Astrocyte of the hippocampus (primary cell): ENCODE results near the gene OIP5.
"Not testable (repeated sequence)": the region's sequence is repeated elsewhere in the genome, so short reads cannot be mapped to it uniquely, and the experiment has no call there.

Source experiments
- DNase-seq: peaks from one replicate; pipeline ENCODE4 v3.0.0; 2011; ENCODE audit warnings: low read depth, low spot score

The OIP5 gene

DNA sequence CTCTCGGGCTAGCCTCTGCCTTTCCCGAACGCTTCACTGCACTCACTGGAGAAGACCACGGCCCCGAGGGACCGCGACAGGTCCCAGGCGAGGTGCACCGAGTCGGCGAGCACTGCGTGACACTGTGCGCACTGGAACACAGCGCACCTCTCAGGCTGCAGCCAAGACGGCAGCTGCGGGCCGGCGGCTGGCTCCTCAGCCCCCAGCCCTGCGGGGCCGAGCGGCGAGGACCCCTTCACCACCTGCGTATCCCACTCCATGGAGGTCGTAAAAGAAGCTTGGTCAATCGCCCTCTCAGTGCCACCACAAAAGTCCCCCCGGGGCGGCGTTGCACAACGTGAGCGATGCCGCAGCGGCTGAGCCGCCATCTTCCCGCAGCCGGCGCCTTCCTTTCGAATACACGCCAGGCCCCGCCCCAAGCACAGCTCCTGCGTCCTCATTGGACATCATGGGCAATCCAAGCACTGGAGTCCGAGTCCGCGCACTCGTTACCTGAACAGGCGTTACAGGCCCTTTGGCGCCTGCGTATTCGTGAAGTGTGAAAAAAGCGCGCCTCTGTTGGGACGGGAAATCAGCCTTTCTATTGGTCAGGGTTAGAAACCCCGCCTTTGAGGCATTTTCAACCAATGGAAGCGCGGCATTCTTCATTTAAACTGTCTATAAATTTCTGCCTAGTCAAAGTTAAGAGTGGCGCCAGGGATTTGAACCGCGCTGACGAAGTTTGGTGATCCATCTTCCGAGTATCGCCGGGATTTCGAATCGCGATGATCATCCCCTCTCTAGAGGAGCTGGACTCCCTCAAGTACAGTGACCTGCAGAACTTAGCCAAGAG lies at the start of gene OIP5, which contains the start of gene NUSAP1:
Gene OIP5, minus strand, starts transcription at position 398 of the 832 bp plus-strand sequence. Its CDS starts 30 bp downstream, at position 368.
Gene NUSAP1, plus strand, starts transcription at position 688 of the 832 bp plus-strand sequence. Its CDS starts 77 bp downstream, at position 765.
- peak; percentile 100 for DNase-seq

GRCh38 chr15:41377978-41378377 lies 45.6 kb upstream of the OIP5 start:
- DNase-seq: no peak

GRCh38 chr15:41367418-41367817 lies 35.0 kb upstream of the OIP5 start:
- no peak for DNase-seq

GRCh38 chr15:41354371-41354770 lies 22.0 kb upstream of the OIP5 start:
- DNase-seq: no peak

- no peak for DNase-seq
These were observed 17.8 kb upstream of the OIP5 start for GRCh38 chr15:41350057-41350717.

- DNase-seq: no peak
These were observed 14.8 kb upstream of the OIP5 start for GRCh38 chr15:41347236-41347635.

DNA sequence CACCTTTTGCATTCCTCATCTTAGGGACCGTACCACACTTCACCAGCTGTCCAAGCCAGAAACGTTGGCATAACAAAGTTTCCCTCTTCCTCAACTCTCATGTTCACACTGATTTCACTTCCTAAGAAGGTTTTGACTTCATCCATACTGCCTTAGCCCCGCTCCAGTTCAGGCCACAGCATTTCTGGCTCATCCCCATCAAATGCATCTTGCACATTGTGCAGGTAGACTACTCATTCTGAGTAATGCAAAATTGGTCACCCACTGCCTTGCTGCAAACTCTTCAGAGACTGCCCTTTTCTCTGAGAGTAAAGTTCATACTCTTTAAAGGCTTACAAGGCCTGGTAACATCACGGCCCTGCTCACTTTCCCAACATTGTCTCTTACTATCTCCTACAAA lies 9.1 kb upstream of the OIP5 start:
- DNase-seq: no peak

GRCh38 chr15:41340189-41340695 lies 7.9 kb upstream of the OIP5 start:
- no peak for DNase-seq

- DNase-seq: no peak
These were observed 5.5 kb upstream of the OIP5 start for GRCh38 chr15:41337631-41338522.

DNA sequence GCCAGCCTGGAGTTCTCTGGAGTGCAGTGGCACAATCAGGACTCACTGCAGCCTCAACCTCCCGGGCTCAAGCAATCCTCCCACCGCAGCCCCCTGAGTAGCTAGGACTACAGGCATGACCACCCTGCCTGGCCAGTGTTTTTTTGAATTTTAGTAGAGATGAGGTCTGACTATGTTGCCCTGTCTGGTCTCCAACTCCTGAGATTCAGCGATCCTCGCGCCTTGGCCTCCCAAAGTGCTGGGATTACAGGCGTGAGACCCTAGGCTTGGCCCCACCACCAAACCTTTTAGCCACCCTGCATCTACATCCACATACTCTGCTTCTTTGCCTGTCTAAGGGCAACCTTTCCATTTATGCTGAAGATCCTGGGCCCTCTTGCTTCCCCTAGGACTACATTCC lies 4.7 kb upstream of the OIP5 start:
- no peak for DNase-seq

GRCh38 chr15:41336549-41336948 lies 4.2 kb upstream of the OIP5 start:
- no peak for DNase-seq

DNA sequence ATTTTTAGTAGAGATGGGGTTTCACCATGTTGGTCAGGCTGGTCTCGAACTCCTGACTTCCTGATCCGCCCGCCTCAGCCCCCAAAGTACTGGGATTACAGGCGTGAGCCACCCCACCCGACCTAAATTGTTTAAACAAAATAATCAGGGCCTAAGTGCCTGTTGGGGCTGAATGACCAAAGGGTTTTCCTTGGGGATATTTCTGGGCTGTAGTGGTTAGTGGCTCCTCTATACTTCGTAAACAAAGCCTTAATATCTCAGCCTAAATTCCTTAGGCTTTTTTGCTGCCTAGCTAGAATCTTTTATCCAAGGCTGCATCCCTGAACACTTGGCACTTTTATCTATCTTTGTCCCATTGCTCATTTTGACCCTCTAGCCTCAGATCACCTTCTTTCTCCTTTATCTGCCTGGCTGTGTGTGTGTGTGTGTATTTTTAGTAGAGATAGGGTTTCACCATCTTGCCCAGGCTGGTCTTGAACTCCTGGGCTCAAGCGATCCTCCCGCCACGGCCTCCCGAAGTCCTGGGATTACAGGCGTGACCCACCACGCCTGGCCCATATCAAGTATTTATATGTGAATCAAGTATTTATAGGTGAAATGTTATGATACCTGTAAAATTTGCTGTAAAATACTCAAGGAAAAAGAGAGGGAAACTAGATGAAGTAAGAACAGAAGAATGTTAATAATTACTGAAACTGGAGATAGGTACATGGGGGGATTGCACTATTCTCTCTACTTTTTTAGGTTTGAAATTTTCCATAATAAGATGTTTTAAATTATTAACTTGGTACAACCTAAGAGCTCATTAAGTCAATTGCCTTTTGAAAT lies 2.1 kb upstream of the OIP5 start:
- no peak for DNase-seq

- DNase-seq: no peak
These were observed 703 bp upstream of the OIP5 start for GRCh38 chr15:41333026-41333562.

DNA sequence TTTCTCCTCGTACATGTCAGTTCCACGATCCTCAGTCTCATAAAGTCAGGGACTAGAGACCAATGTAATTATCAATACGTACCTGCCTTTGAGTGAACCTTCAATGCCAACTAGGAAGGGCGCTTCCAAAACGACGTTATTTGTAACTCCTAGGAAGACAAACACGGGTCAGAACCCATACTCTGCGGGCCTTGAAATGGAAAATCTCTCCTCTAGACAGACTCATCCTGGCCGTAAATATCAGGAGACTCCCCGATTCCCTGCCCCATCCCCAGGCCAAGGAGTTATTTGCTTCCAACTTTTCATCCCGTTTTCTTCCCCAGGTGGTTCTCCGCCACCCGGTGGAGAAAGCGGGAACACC lies 578 bp downstream of the OIP5 start:
- DNase-seq: peak; percentile 83

GRCh38 chr15:41331281-41331680 lies 1.1 kb downstream of the OIP5 start:
- DNase-seq: no peak

- no peak for DNase-seq
These were observed 8.8 kb downstream of the OIP5 start for GRCh38 chr15:41323611-41324010.

GRCh38 chr15:41320805-41321330 lies 11.5 kb downstream of the OIP5 start:
- DNase-seq: not testable (repeated sequence)

DNA sequence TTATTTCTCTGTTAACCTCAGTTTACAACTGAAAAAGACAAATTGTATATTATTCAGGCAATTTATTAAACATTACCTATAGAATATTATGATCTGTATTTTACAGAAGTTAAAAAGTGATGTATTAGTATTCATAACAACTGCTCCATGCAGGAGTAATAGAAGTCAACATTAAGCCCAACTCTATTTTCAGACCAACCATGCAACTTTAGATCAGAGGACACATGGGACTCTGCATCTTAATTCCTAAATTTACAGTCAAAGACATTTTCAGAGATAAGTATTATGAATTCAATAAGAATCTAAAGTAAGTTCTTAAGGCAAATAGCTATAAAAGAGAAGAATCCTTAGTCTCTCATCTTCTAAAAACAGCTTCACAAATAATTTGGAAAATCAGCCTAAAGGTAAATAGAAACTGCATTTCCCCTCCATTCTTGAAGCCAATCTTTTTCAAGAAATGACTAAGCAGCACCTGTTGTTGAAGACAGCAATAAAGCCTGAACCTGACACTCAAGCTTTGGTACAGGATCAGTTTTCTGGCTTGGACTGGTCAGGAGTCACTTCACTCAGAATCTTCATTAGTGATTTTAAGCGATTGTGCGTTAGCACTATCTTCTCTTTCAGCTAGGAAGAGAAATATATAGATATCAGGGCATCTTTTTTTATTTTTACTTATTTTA lies 23.0 kb downstream of the OIP5 start:
- no peak for DNase-seq

- DNase-seq: no peak
These were observed 24.7 kb downstream of the OIP5 start for GRCh38 chr15:41307679-41308078.
